Mesendoderm (in vitro differentiated cells): Measurements from ENCODE around the gene SPTBN1.

Experiments used
- DNase-seq: peaks from one replicate; pipeline ENCODE4 v3.0.0; 2013
- H2AK5ac ChIP-seq: 2 replicates; pipeline ENCODE4 v1.6.1; 2013; ENCODE audit warnings: low read length, inconsistent platforms
- H2BK120ac ChIP-seq: 2 replicates; pipeline ENCODE4 v1.6.1; 2013; ENCODE audit warnings: low read depth, mild to moderate bottlenecking, low read length, moderate library complexity, mixed read lengths
- H2BK15ac ChIP-seq: replicated peaks from 2 replicates; pipeline ENCODE4 v1.6.1; 2013; ENCODE audit warnings: low read depth, mild to moderate bottlenecking, moderate library complexity
- H2BK5ac ChIP-seq: 2 replicates; pipeline ENCODE4 v1.6.1; 2013; ENCODE audit warnings: low read length, inconsistent platforms
- H3K18ac ChIP-seq: 2 replicates; pipeline ENCODE4 v1.6.1; 2013; ENCODE audit warnings: mild to moderate bottlenecking, low read length, mixed read lengths
- H3K23ac ChIP-seq: one replicate; pipeline ENCODE4 v1.6.1; 2013; ENCODE audit warnings: low read length
- H3K27ac ChIP-seq: 2 replicates; pipeline ENCODE4 v1.5.1; 2013; ENCODE audit warnings: low read depth, mild to moderate bottlenecking, inconsistent platforms, low read length, moderate library complexity
- H3K27me3 ChIP-seq: 2 replicates; pipeline ENCODE4 v1.6.1; 2013; ENCODE audit warnings: low read length, control low read depth, mild to moderate bottlenecking, inconsistent platforms; ENCODE audit not compliant: insufficient read depth, poor library complexity
- H3K36me3 ChIP-seq: 2 replicates; pipeline ENCODE4 v1.6.1; 2013; ENCODE audit warnings: low read length, inconsistent platforms; ENCODE audit not compliant: control insufficient read depth, insufficient read depth
- H3K4ac ChIP-seq: one replicate; pipeline ENCODE4 v1.6.1; 2013; ENCODE audit warnings: low read depth, mild to moderate bottlenecking, low read length, moderate library complexity
- H3K4me1 ChIP-seq: 2 replicates; pipeline ENCODE4 v1.6.1; 2013; ENCODE audit warnings: low read depth, low read length, inconsistent platforms; ENCODE audit not compliant: control insufficient read depth
- H3K4me2 ChIP-seq: 2 replicates; pipeline ENCODE4 v1.6.1; 2013; ENCODE audit warnings: low read length
- H3K4me3 ChIP-seq: 2 replicates; pipeline ENCODE4 v1.5.1; 2013; ENCODE audit warnings: mild to moderate bottlenecking, low read length
- H3K56ac ChIP-seq: one replicate; pipeline ENCODE4 v1.6.1; 2013; ENCODE audit warnings: low read length
- H3K79me1 ChIP-seq: 2 replicates; pipeline ENCODE4 v1.6.1; 2013; ENCODE audit warnings: low read length, inconsistent platforms
- H3K79me2 ChIP-seq: 2 replicates; pipeline ENCODE4 v1.6.1; 2013; ENCODE audit warnings: mild to moderate bottlenecking, low read length; ENCODE audit not compliant: control insufficient read depth, insufficient read depth
- H3K9ac ChIP-seq: 2 replicates; pipeline ENCODE4 v1.6.1; 2013; ENCODE audit warnings: low read length, inconsistent platforms
- H4K5ac ChIP-seq: one replicate; pipeline ENCODE4 v1.6.1; 2013; ENCODE audit warnings: low read length
- H4K8ac ChIP-seq: one replicate; pipeline ENCODE4 v1.6.1; 2013; ENCODE audit warnings: low read depth, mild to moderate bottlenecking, control low read depth, low read length, moderate library complexity
- WGBS: extraction: QIAGEN DNeasy Blood & Tissue Kit; methylation state at CpG from one replicate; pipeline ENCODE4 v1.1.7; 2013; ENCODE audit warnings: low lambda C conversion rate, missing lambda C conversion rate; ENCODE audit not compliant: insufficient coverage; ENCODE audit errors: extremely low coverage; 5-methylcytosine and 5-hydroxymethylcytosine counted together

Gene SPTBN1

GRCh38 chr2:54632733-54633692, 176.9 kb downstream of the SPTBN1 start:
- no CpG with 5 or more reads among the region's 12 CpGs for WGBS
- no peak overlapping the region for H2BK120ac ChIP-seq
- no peak for DNase-seq
- no peaks in the 10 kb centered on the region for H3K4me1 ChIP-seq
- H3K36me3 ChIP-seq: peaks cover 30% of the 10 kb centered on the region
- no peak overlapping the region for H2BK15ac ChIP-seq
- H2AK5ac ChIP-seq: no peak overlapping the region
- H3K4ac ChIP-seq: no peak overlapping the region
- H3K56ac ChIP-seq: no peak overlapping the region
- H3K4me2 ChIP-seq: no peak overlapping the region
- H3K79me2 ChIP-seq: no peaks in the 10 kb centered on the region
- H3K9ac ChIP-seq: no peak overlapping the region
- H3K23ac ChIP-seq: no peak overlapping the region
- H3K79me1 ChIP-seq: peaks cover 3% of the 10 kb centered on the region
- H2BK5ac ChIP-seq: no peak overlapping the region
- no peaks in the 10 kb centered on the region for H3K27me3 ChIP-seq
- no peak overlapping the region for H3K27ac ChIP-seq
- H4K5ac ChIP-seq: no peak overlapping the region
- no peak overlapping the region for H4K8ac ChIP-seq
- no peak overlapping the region for H3K4me3 ChIP-seq
- H3K18ac ChIP-seq: no peak overlapping the region

GRCh38 chr2:54634021-54634420, 177.9 kb downstream of the SPTBN1 start:
- Histone ChIP-seq H4K8ac (no peak overlapping the region), H3K23ac (no peak overlapping the region), H4K5ac (no peak overlapping the region), H3K4me1 (no peaks in the 10 kb centered on the region), H2BK5ac (no peak overlapping the region), H2AK5ac (no peak overlapping the region), H3K4me2 (no peak overlapping the region), H3K79me1 (peaks cover 3% of the 10 kb centered on the region), H3K56ac (no peak overlapping the region), H3K79me2 (no peaks in the 10 kb centered on the region), H2BK120ac (no peak overlapping the region), H3K18ac (no peak overlapping the region), H3K27me3 (no peaks in the 10 kb centered on the region), H3K36me3 (peaks cover 29% of the 10 kb centered on the region), H3K4me3 (no peak overlapping the region), H2BK15ac (no peak overlapping the region), H3K27ac (no peak overlapping the region), H3K9ac (no peak overlapping the region), H3K4ac (no peak overlapping the region)
- no CpG with 5 or more reads among the region's 3 CpGs for whole genome bisulfite sequencing
- DNase-seq: no peak

GRCh38 chr2:54634564-54635511, 178.7 kb downstream of the SPTBN1 start:
- no CpG with 5 or more reads among the region's 16 CpGs for WGBS
- H2AK5ac ChIP-seq: no peak overlapping the region
- no peak overlapping the region for H3K4me2 ChIP-seq
- DNase-seq: peak; percentile 63
- H3K4me1 ChIP-seq: no peaks in the 10 kb centered on the region
- H3K56ac ChIP-seq: no peak overlapping the region
- H3K27ac ChIP-seq: no peak overlapping the region
- peaks cover 23% of the 10 kb centered on the region for H3K36me3 ChIP-seq
- H2BK120ac ChIP-seq: no peak overlapping the region
- no peak overlapping the region for H4K8ac ChIP-seq
- H3K4me3 ChIP-seq: no peak overlapping the region
- H2BK15ac ChIP-seq: no peak overlapping the region
- H3K4ac ChIP-seq: no peak overlapping the region
- H3K23ac ChIP-seq: peak overlapping the region; percentile 3
- no peak overlapping the region for H4K5ac ChIP-seq
- H3K79me1 ChIP-seq: peaks cover 3% of the 10 kb centered on the region
- H3K27me3 ChIP-seq: no peaks in the 10 kb centered on the region
- H3K9ac ChIP-seq: no peak overlapping the region
- H3K79me2 ChIP-seq: no peaks in the 10 kb centered on the region
- no peak overlapping the region for H2BK5ac ChIP-seq
- no peak overlapping the region for H3K18ac ChIP-seq

GRCh38 chr2:54635554-54636152, 179.5 kb downstream of the SPTBN1 start:
- no peak overlapping the region for H3K4ac ChIP-seq
- H3K27me3 ChIP-seq: no peaks in the 10 kb centered on the region
- H3K79me2 ChIP-seq: no peaks in the 10 kb centered on the region
- peaks cover 21% of the 10 kb centered on the region for H3K36me3 ChIP-seq
- no peak overlapping the region for H3K9ac ChIP-seq
- no peak overlapping the region for H3K4me2 ChIP-seq
- no peaks in the 10 kb centered on the region for H3K4me1 ChIP-seq
- H2BK120ac ChIP-seq: no peak overlapping the region
- H2BK15ac ChIP-seq: no peak overlapping the region
- WGBS: no CpG with 5 or more reads among the region's 3 CpGs
- no peak overlapping the region for H3K56ac ChIP-seq
- no peak overlapping the region for H3K4me3 ChIP-seq
- no peak overlapping the region for H2BK5ac ChIP-seq
- no peak overlapping the region for H2AK5ac ChIP-seq
- H3K23ac ChIP-seq: no peak overlapping the region
- no peak overlapping the region for H3K18ac ChIP-seq
- DNase-seq: no peak
- H4K5ac ChIP-seq: no peak overlapping the region
- H3K79me1 ChIP-seq: peaks cover 5% of the 10 kb centered on the region
- no peak overlapping the region for H4K8ac ChIP-seq
- H3K27ac ChIP-seq: no peak overlapping the region

- H3K4me2 ChIP-seq: no peak overlapping the region
- H2BK5ac ChIP-seq: no peak overlapping the region
- no CpG with 5 or more reads among the region's 9 CpGs for WGBS
- no peak overlapping the region for H3K4ac ChIP-seq
- DNase-seq: no peak
- H3K36me3 ChIP-seq: peaks cover 16% of the 10 kb centered on the region
- H2AK5ac ChIP-seq: no peak overlapping the region
- no peaks in the 10 kb centered on the region for H3K4me1 ChIP-seq
- H3K79me1 ChIP-seq: peaks cover 5% of the 10 kb centered on the region
- H2BK120ac ChIP-seq: no peak overlapping the region
- H4K5ac ChIP-seq: no peak overlapping the region
- H3K27ac ChIP-seq: no peak overlapping the region
- H3K4me3 ChIP-seq: no peak overlapping the region
- H3K18ac ChIP-seq: no peak overlapping the region
- H3K27me3 ChIP-seq: no peaks in the 10 kb centered on the region
- H2BK15ac ChIP-seq: no peak overlapping the region
- H3K79me2 ChIP-seq: no peaks in the 10 kb centered on the region
- H3K9ac ChIP-seq: no peak overlapping the region
- H3K23ac ChIP-seq: peak overlapping the region; percentile 60
- H4K8ac ChIP-seq: no peak overlapping the region
- no peak overlapping the region for H3K56ac ChIP-seq
Observed at GRCh38 chr2:54636415-54637139, 180.4 kb downstream of the SPTBN1 start.
